GM23248 (cell line): ENCODE measurements around the gene LINGO1. TPM values are rescaled to one million over a fixed set of nuclear protein-coding genes. Genes with fewer than 3 reads are reported as not detected.

Source experiments
- DNase-seq: peaks from one replicate; pipeline ENCODE4 v3.0.0-alpha.2; 2015
- H2AFZ ChIP-seq: fragments of 200-600 bp; sonication (generic); 2 replicates; pipeline ENCODE4 v1.6.1; 2016; ENCODE audit warnings: antibody characterized with exemption
- H3F3A ChIP-seq: fragments of 200-600 bp; sonication (generic); 2 replicates; pipeline ENCODE4 v1.6.1; 2016; ENCODE audit warnings: mild to moderate bottlenecking, antibody characterized with exemption, mixed run types; ENCODE audit not compliant: insufficient read depth
- H3K27ac ChIP-seq: fragments of 200-600 bp; sonication (generic); 2 replicates; pipeline ENCODE4 v1.5.1; 2016; ENCODE audit warnings: mild to moderate bottlenecking
- H3K27me3 ChIP-seq: fragments of 200-600 bp; sonication (generic); replicated peaks from 2 replicates; pipeline ENCODE4 v1.6.1; 2016; ENCODE audit warnings: mild to moderate bottlenecking; ENCODE audit not compliant: insufficient read depth
- H3K36me3 ChIP-seq: fragments of 200-600 bp; sonication (generic); 2 replicates; pipeline ENCODE4 v1.6.1; 2016; ENCODE audit warnings: low read depth, mild to moderate bottlenecking
- H3K4me1 ChIP-seq: fragments of 200-600 bp; sonication (generic); 2 replicates; pipeline ENCODE4 v1.6.1; 2016; ENCODE audit warnings: mild to moderate bottlenecking; ENCODE audit not compliant: insufficient read depth
- H3K4me2 ChIP-seq: fragments of 200-600 bp; sonication (generic); one replicate; pipeline ENCODE4 v1.6.1; 2016; ENCODE audit warnings: mild to moderate bottlenecking; ENCODE audit not compliant: unreplicated experiment
- H3K4me3 ChIP-seq: fragments of 200-600 bp; sonication (generic); 2 replicates; pipeline ENCODE4 v1.5.1; 2016; ENCODE audit warnings: mild to moderate bottlenecking
- H3K79me2 ChIP-seq: fragments of 200-600 bp; sonication (generic); 2 replicates; pipeline ENCODE4 v1.6.1; 2016; ENCODE audit warnings: mild to moderate bottlenecking; ENCODE audit not compliant: insufficient read depth
- H3K9ac ChIP-seq: fragments of 200-600 bp; sonication (generic); 2 replicates; pipeline ENCODE4 v1.6.1; 2016; ENCODE audit warnings: mild to moderate bottlenecking
- H3K9me2 ChIP-seq: fragments of 200-600 bp; sonication (generic); 2 replicates; pipeline ENCODE4 v1.6.1; 2016; ENCODE audit warnings: mixed run types, mild to moderate bottlenecking, moderate library complexity; ENCODE audit not compliant: insufficient read depth
- H3K9me3 ChIP-seq: fragments of 200-600 bp; sonication (generic); one replicate; pipeline ENCODE4 v1.6.1; 2017; ENCODE audit warnings: low read depth
- H4K20me1 ChIP-seq: fragments of 200-600 bp; sonication (generic); 2 replicates; pipeline ENCODE4 v1.6.0; 2016; ENCODE audit not compliant: insufficient read depth
- EZH2 ChIP-seq: fragments of 200-600 bp; sonication (generic); IDR thresholded peaks from 2 replicates; pipeline ENCODE4 v1.6.1; 2018; ENCODE audit warnings: antibody characterized with exemption, mild to moderate bottlenecking; ENCODE audit not compliant: insufficient read depth, poor library complexity, severe bottlenecking
- EZH2phosphoT487 ChIP-seq: fragments of 200-600 bp; sonication (generic); IDR thresholded peaks from 2 replicates; pipeline ENCODE4 v1.6.1; 2018; ENCODE audit warnings: antibody characterized with exemption, moderate library complexity, mild to moderate bottlenecking, low read depth; ENCODE audit not compliant: insufficient read depth
- WGBS, 2 experiments: methylation state at CpG; one replicate each; pipeline ENCODE4 v1.1.6; 2015 to 2017; ENCODE audit warnings: low lambda C conversion rate in 2 of 2, low coverage in 1 of 2; ENCODE audit errors: missing lambda C conversion rate in 2 of 2; 5-methylcytosine and 5-hydroxymethylcytosine counted together
- in situ Hi-C: fragments of 300-500 bp; cut with MboI; formaldehyde crosslinking; loops from 2 replicates; pipeline ENCODE4 v1.15.0; 2020
- polyA plus RNA-seq: library from polyadenylated mRNA; unstranded; fragments of >200 nt; fragmentation: Nextera tagmentation; extraction: Ambion mirVana; gene quantifications from 2 replicates; pipeline ENCODE4 v1.2.1, GENCODE V29; 2016
- total RNA-seq: library from RNA; depleted of rRNA; stranded (reverse); fragments of >200 nt; shearing (Covaris generic); gene quantifications from 2 replicates; pipeline ENCODE4 v1.2.3, GENCODE V29; 2014

Gene LINGO1
- total and polyA plus RNA-seq, 2 experiments from 2014 or later = not detected

- H2AFZ ChIP-seq = no peak overlapping the region
- H3F3A ChIP-seq = no peaks in the 10 kb centered on the region
- no peaks in the 10 kb centered on the region for H3K9me3 ChIP-seq
- in situ Hi-C loops = no loop called here
- H3K27me3 ChIP-seq = peaks cover 49% of the 10 kb centered on the region
- H3K27ac ChIP-seq = no peak overlapping the region
- no peak overlapping the region for H3K4me2 ChIP-seq
- 47 to 50% methylated on average over 4 of the region's 4 CpGs for WGBS, 2 experiments
- no peaks in the 10 kb centered on the region for H3K36me3 ChIP-seq
- H4K20me1 ChIP-seq = no peaks in the 10 kb centered on the region
- TF ChIP-seq EZH2phosphoT487 (no peak), EZH2 (no peak)
- no peak overlapping the region for H3K4me3 ChIP-seq
- H3K9me2 ChIP-seq = no peaks in the 10 kb centered on the region
- DNase-seq = no peak
- H3K9ac ChIP-seq = no peak overlapping the region
- no peaks in the 10 kb centered on the region for H3K79me2 ChIP-seq
- no peaks in the 10 kb centered on the region for H3K4me1 ChIP-seq
Measured at GRCh38 chr15:77653832-77654480, 21.2 kb upstream of the LINGO1 start.

GRCh38 chr15:77650265-77650664, 17.6 kb upstream of the LINGO1 start:
- Histone ChIP-seq H3K27me3 (peaks cover 17% of the 10 kb centered on the region), H2AFZ (no peak overlapping the region), H3K4me3 (no peak overlapping the region), H3K9me3 (no peaks in the 10 kb centered on the region), H3K9ac (no peak overlapping the region), H3K9me2 (no peaks in the 10 kb centered on the region), H4K20me1 (no peaks in the 10 kb centered on the region), H3K36me3 (no peaks in the 10 kb centered on the region), H3K79me2 (no peaks in the 10 kb centered on the region), H3K4me1 (no peaks in the 10 kb centered on the region), H3K4me2 (no peak overlapping the region), H3K27ac (no peak overlapping the region), H3F3A (no peaks in the 10 kb centered on the region)
- in situ Hi-C loops = no loop called here
- TF ChIP-seq EZH2 (no peak), EZH2phosphoT487 (no peak)
- DNase-seq = peak; percentile 22
- WGBS, 2 experiments = 59 to 62% methylated on average over 2 of the region's 2 CpGs

GRCh38 chr15:77649610-77650009, 16.9 kb upstream of the LINGO1 start:
- Histone ChIP-seq H4K20me1 (no peaks in the 10 kb centered on the region), H3K27ac (no peak overlapping the region), H2AFZ (no peak overlapping the region), H3K27me3 (peaks cover 15% of the 10 kb centered on the region; the same call in 1 of the 2 replicates), H3K9ac (no peak overlapping the region), H3K36me3 (no peaks in the 10 kb centered on the region), H3K9me2 (no peaks in the 10 kb centered on the region), H3K79me2 (no peaks in the 10 kb centered on the region), H3K4me2 (no peak overlapping the region), H3K4me1 (no peaks in the 10 kb centered on the region), H3K9me3 (no peaks in the 10 kb centered on the region), H3K4me3 (no peak overlapping the region), H3F3A (no peaks in the 10 kb centered on the region)
- no peak for TF ChIP-seq EZH2phosphoT487
- no peak for TF ChIP-seq EZH2
- WGBS, 2 experiments = 41 to 67% methylated on average over 3 of the region's 3 CpGs
- no peak for DNase-seq
- in situ Hi-C loops = no loop called here

DNA sequence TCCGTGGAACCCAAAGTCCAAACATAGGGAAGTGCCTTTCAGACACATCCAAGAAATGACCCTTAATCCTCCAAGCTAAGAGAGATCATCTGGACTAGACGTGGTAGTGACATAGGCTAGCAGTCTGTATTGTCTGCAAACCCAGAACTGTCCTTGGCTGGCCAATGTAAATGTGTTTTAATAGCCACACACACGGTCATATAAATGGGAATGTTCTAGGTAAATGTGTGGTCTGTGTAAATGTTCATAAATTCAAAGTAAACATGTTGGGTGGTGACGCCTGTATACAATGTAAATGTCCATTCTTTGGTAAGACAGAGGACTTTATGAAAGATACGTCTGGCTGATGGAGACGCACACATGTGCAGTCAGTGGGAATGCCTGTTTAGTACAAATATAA, 16.3 kb upstream of the LINGO1 start:
- H3K9me2 ChIP-seq = no peaks in the 10 kb centered on the region
- no peaks in the 10 kb centered on the region for H4K20me1 ChIP-seq
- no peaks in the 10 kb centered on the region for H3K9me3 ChIP-seq
- H3K27ac ChIP-seq = no peak overlapping the region
- no peak for DNase-seq
- H3K4me2 ChIP-seq = no peak overlapping the region
- H3K9ac ChIP-seq = no peak overlapping the region
- H3F3A ChIP-seq = no peaks in the 10 kb centered on the region
- H3K36me3 ChIP-seq = no peaks in the 10 kb centered on the region
- TF ChIP-seq EZH2 = no peak
- no peak for TF ChIP-seq EZH2phosphoT487
- H2AFZ ChIP-seq = no peak overlapping the region
- in situ Hi-C loops = no loop called here
- no peaks in the 10 kb centered on the region for H3K79me2 ChIP-seq
- 44 to 45% methylated on average over 6 of the region's 6 CpGs for WGBS, 2 experiments
- no peaks in the 10 kb centered on the region for H3K4me1 ChIP-seq
- H3K27me3 ChIP-seq = peaks cover 15% of the 10 kb centered on the region; the same call in 1 of the 2 replicates
- no peak overlapping the region for H3K4me3 ChIP-seq

DNA sequence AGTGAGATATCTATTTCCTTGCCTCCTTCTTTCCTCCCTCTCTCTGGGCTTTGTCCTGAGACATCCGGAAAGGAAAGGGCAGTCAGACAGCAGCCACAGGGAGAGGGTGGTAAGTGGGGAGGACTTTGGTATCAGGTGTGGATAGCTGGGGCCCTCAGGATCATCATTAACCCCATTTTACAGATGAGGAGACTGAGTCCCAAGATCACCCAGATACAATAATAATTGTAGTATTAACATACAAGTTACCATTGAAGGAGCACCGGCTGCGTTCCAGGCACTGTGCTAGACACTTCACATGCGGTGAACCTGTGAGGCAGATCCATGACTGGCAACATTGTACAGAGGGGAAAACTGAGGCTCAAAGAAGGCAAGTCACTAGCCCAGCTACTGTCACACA, 15.2 kb upstream of the LINGO1 start:
- no peak overlapping the region for H3K27ac ChIP-seq
- no peak for TF ChIP-seq EZH2
- no peaks in the 10 kb centered on the region for H3K4me1 ChIP-seq
- H3K4me2 ChIP-seq = no peak overlapping the region
- H3K27me3 ChIP-seq = 0 out of 2 replicates have a peak, but pooled peaks cover 13% of the 10 kb centered on the region
- H3F3A ChIP-seq = no peaks in the 10 kb centered on the region
- H3K36me3 ChIP-seq = no peaks in the 10 kb centered on the region
- no peaks in the 10 kb centered on the region for H3K79me2 ChIP-seq
- H2AFZ ChIP-seq = no peak overlapping the region
- no peak for DNase-seq
- WGBS, 2 experiments = 68 to 74% methylated on average over 4 of the region's 4 CpGs
- H3K9me3 ChIP-seq = no peaks in the 10 kb centered on the region
- no peaks in the 10 kb centered on the region for H3K9me2 ChIP-seq
- in situ Hi-C loops = no loop called here
- H3K9ac ChIP-seq = no peak overlapping the region
- no peaks in the 10 kb centered on the region for H4K20me1 ChIP-seq
- no peak overlapping the region for H3K4me3 ChIP-seq
